Spleen (tissue), 11 donors: ENCODE data around the gene USP24. TPM values are rescaled to one million over a fixed set of nuclear protein-coding genes. Genes with fewer than 3 reads are reported as not detected.

Experiments
- DNase-seq: peaks from one replicate; pipeline ENCODE4 v3.0.0-alpha.2; 2020
- H3K27ac ChIP-seq, 8 donors: fragments of 200-600 bp; sonication (generic) in 7 of 8; 1 replicate in 4 of 8; 2 replicates in 4 of 8; pipeline versions ENCODE4 v1.5.0 to v1.8.0; 2016 to 2021; ENCODE audit warnings: inconsistent platforms in 4 of 8, mild to moderate bottlenecking in 4 of 8, moderate library complexity in 1 of 8
- H3K27me3 ChIP-seq, 7 donors: fragments of 200-600 bp; sonication (generic) in 6 of 7; replicated peaks in 1 of 7; 1 replicate in 4 of 7; 2 replicates in 3 of 7; pipeline versions ENCODE4 v1.5.0 to v1.8.0; 2016 to 2021; ENCODE audit warnings: inconsistent platforms in 3 of 7, mild to moderate bottlenecking in 1 of 7
- H3K36me3 ChIP-seq, 6 donors: fragments of 200-600 bp; sonication (generic) in 5 of 6; 1 replicate in 4 of 6; 2 replicates in 2 of 6; pipeline versions ENCODE4 v1.5.0 to v1.8.0; 2016 to 2021; ENCODE audit warnings: inconsistent platforms in 2 of 6
- H3K4me1 ChIP-seq, 6 donors: fragments of 200-600 bp; sonication (generic) in 5 of 6; 1 replicate in 3 of 6; 2 replicates in 3 of 6; pipeline versions ENCODE4 v1.5.0 to v1.8.0; 2016 to 2021; ENCODE audit warnings: inconsistent platforms in 3 of 6
- H3K4me3 ChIP-seq, 8 donors: fragments of 200-600 bp; sonication (generic) in 7 of 8; 1 replicate in 4 of 8; 2 replicates in 4 of 8; pipeline versions ENCODE4 v1.5.0 to v1.8.0; 2016 to 2021; ENCODE audit warnings: inconsistent platforms in 4 of 8, mild to moderate bottlenecking in 4 of 8, moderate library complexity in 2 of 8
- H3K9me3 ChIP-seq, 8 donors: fragments of 200-600 bp; sonication (generic) in 7 of 8; 1 replicate in 4 of 8; 2 replicates in 4 of 8; pipeline versions ENCODE4 v1.5.0 to v1.8.0; 2016 to 2021; ENCODE audit warnings: inconsistent platforms in 4 of 8
- CTCF ChIP-seq, 11 experiments: fragments of 200-600 bp in 7 of 11; fragments of 450-650 bp in 4 of 11; sonication (generic) in 4 of 11; IDR thresholded peaks in 8 of 11; conservative IDR thresholded peaks in 3 of 11; 1 replicate in 7 of 11; 2 replicates in 4 of 11; pipeline versions ENCODE4 v1.4.0 to v1.8.0; 2016 to 2021; ENCODE audit warnings: antibody characterized with exemption in 11 of 11, inconsistent platforms in 4 of 11, mild to moderate bottlenecking in 1 of 11
- POLR2A ChIP-seq, 3 donors: fragments of 450-650 bp; IDR thresholded peaks; one replicate each; pipeline ENCODE4 v1.5.1; 2017; ENCODE audit warnings: antibody characterized with exemption in 3 of 3, mild to moderate bottlenecking in 1 of 3
- POLR2AphosphoS5 ChIP-seq, 3 donors: sonication (generic); formaldehyde crosslinking; IDR thresholded peaks; one replicate each; pipeline ENCODE4 v1.5.1; 2017; ENCODE audit warnings: antibody characterized with exemption in 3 of 3
- WGBS, 5 donors: extraction: QIAGEN DNeasy Blood & Tissue Kit in 3 of 5; methylation state at CpG; one replicate each; pipeline versions ENCODE4 v1.1.5 to v1.1.7; 2013 to 2018; 5-methylcytosine and 5-hydroxymethylcytosine counted together
- intact Hi-C: fragments of 100-400 bp; cut with DNase I; formaldehyde crosslinking; loops from one replicate; pipeline ENCODE4 v1.15.0; 2023; ENCODE audit warnings: low total_unique reads
- polyA plus RNA-seq, 3 donors: library from polyadenylated mRNA; stranded (reverse); fragments of 200-250 nt; gene quantifications; one replicate each; pipeline ENCODE4 v1.2.1, GENCODE V29; 2013
- total RNA-seq, 7 donors: library from RNA; depleted of rRNA in 3 of 7; stranded (reverse); fragments of >200 nt in 3 of 7; fragmentation: NEBNext Ultra II Directional in 4 of 7; extraction: Animal tissue kit (Norgen Biotek cat#: 25700) in 4 of 7; gene quantifications; one replicate each; pipeline versions ENCODE4 v1.1.0 to v1.2.1, GENCODE V29; 2016 to 2021
- donor health status: healthy with polysubstance abuse.
- donor health status: DM: no; HTN: no; CAD: no; lungs with moderate emphysema.
- donor health status: DM: no; HTN: no; CAD: no.
- donor health status: Bipolar disorder and iron deficiency.
- donor health status: healthy.
- donor health status: DM: no; HTN: no; CAD: no.
- donor health status: DM: yes; HTN: yes; CAD: no.

The USP24 gene
- total and polyA plus RNA-seq, 10 donors = 11.6 to 94.5 (median 70.1) TPM

DNA sequence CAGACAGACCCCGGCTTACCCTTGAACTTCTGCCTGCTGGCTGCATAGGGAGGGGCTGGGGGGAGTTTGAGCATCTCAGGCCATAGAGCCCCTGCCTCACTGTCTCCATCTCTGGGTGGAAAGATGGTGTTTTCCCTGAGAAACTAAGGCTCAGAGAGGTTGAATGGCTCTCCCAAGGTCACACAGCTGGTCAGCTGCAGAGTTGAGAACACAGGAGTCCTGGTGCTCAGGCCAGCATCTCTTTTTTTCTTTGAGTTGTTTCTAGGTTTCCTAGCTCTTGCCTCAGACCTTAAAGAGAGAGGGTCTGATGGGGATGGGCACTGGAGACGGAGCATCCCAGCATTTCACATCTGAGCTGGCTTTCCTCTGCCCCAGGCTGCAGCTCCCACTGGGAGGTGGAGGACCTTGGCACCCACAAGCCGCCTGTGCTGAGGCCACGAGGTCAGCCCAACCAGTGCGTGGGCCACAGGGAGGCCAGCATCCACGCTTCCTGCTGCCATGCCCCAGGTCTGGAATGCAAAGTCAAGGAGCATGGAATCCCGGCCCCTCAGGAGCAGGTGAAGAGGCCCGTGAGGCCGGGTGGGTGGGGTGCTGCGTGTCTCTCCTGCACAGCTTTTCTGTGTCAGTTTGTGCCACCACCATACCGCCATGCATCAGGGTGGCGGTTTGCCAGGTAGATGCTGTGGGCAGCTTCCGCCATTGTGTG, 154.0 kb downstream of the USP24 start:
- H3K27me3 ChIP-seq = no peaks in the 10 kb centered on the region
- no peak overlapping the region for H3K27ac ChIP-seq
- intact Hi-C loops = no loop called here
- WGBS, 5 donors = 77 to 84% (median 81%) methylated on average over 4 to 13 of the region's 13 CpGs
- DNase-seq = no peak
- no peaks in the 10 kb centered on the region for H3K4me1 ChIP-seq
- TF ChIP-seq POLR2AphosphoS5 (IDR thresholded peaks at IDR 0.05) (no peak), POLR2A (IDR thresholded peaks at IDR 0.05) (no peak), CTCF (IDR thresholded peaks at IDR 0.05 in 8 of 11, conservative IDR thresholded peaks at IDR 0.05 in 3 of 11) (no peak)
- H3K36me3 ChIP-seq = peaks cover 0 to 88% (median 2%) of the 10 kb centered on the region in 6 donors
- no peak overlapping the region for H3K4me3 ChIP-seq
- H3K9me3 ChIP-seq = no peaks in the 10 kb centered on the region

DNA sequence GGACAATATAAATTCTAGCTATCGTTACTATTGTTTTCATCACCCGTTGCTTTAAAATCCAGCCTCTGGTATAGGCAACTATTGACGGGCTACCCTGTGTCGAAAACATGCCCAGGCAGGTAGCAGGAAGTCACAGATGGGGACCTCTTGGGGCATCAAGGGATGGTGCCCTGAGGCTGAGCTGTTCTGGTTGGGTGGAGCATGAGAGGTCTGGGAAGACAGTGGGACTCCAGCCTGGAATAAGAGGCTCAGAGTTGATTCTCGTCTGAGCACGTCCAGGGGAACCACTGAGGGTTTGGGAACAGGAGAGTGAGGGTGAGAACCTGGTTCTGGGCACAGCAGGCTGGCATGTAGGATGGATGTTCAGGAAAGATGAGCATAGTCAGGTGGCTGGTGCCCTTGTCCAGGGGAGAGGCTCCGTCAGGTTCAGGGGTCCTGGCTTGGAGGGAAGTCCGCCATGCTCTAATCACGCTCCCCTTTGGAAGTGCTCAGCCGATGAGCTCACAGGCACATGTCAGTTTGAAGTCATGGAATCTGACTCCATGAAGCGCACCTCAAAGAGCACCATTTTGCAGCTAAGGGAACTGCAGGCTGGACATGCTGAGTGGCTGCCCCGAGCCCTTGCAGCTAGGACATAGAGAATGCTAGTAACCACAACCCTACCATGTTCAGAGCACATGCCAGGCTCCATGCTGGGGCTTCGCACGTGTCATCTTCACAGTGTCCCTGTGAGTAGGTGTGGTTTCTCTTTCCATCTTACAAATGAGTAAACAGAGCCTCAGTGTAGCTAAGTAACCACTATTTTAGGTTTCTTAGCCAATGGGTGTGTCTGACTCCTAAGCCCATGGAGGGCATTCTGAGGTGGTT, 154.8 kb downstream of the USP24 start:
- Histone ChIP-seq H3K9me3 (no peaks in the 10 kb centered on the region), H3K27ac (no peak overlapping the region), H3K27me3 (no peaks in the 10 kb centered on the region), H3K36me3 (peaks cover 0 to 85% (median 0%) of the 10 kb centered on the region in 6 donors), H3K4me3 (no peak overlapping the region), H3K4me1 (no peaks in the 10 kb centered on the region)
- WGBS, 5 donors = 88 to 94% (median 92%) methylated on average over 11 to 14 of the region's 14 CpGs
- TF ChIP-seq POLR2A (IDR thresholded peaks at IDR 0.05) = no peak
- no peak for TF ChIP-seq CTCF (IDR thresholded peaks at IDR 0.05 in 8 of 11, conservative IDR thresholded peaks at IDR 0.05 in 3 of 11)
- TF ChIP-seq POLR2AphosphoS5 (IDR thresholded peaks at IDR 0.05) = no peak
- no peak for DNase-seq
- intact Hi-C loops = no loop called here

DNA sequence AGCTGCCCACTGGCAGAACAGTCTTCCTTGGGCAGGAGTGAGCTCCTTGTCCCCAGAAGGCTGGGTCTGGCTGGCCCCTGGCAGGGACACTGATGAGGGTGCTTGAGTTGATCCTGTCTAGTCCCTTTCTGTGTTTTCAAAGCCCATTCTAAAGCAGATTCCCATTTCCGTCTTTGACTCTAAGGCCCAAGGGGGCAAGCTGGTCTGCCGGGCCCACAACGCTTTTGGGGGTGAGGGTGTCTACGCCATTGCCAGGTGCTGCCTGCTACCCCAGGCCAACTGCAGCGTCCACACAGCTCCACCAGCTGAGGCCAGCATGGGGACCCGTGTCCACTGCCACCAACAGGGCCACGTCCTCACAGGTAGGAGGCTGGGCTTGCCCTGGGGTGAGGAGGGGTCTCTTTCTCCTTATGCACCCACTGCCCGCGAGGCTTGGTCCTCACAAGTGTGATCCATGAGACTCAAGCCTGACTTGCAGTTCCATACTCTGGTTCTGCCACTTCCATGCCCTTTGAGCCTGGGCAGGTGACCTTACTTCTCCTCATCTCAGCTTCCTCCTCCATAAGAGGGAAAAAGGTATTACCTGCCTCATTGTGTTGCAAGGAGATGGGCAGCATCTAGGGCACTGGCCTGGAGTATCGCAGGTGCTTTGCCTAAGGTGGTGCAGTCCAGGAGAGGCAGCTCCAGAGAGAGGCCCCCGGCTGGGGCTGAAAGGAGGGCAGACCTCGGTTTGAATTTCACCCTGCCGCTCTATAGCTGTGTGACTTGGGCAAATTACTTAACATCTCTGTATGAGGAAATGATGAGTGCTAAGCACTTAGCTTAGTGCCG, 155.6 kb downstream of the USP24 start:
- no peak for DNase-seq

More for the DNA sequence above, 155.6 kb downstream of the USP24 start:
- Histone ChIP-seq H3K36me3 (peaks cover 0 to 77% (median 0%) of the 10 kb centered on the region in 6 donors), H3K27ac (no peak overlapping the region), H3K4me3 (no peak overlapping the region), H3K9me3 (no peaks in the 10 kb centered on the region), H3K4me1 (no peaks in the 10 kb centered on the region), H3K27me3 (no peaks in the 10 kb centered on the region)
- intact Hi-C loops = no loop called here
- TF ChIP-seq POLR2AphosphoS5 (IDR thresholded peaks at IDR 0.05) (no peak), CTCF (IDR thresholded peaks at IDR 0.05 in 8 of 11, conservative IDR thresholded peaks at IDR 0.05 in 3 of 11) (no peak), POLR2A (IDR thresholded peaks at IDR 0.05) (no peak)
- WGBS, 5 donors = 80 to 91% (median 87%) methylated on average over 13 to 14 of the region's 14 CpGs
